Measurements from ENCODE around the gene WDR62.
A peak's percentile ranks its signal among the peaks of the same experiment; 100 is the strongest.

Gene WDR62

DNA sequence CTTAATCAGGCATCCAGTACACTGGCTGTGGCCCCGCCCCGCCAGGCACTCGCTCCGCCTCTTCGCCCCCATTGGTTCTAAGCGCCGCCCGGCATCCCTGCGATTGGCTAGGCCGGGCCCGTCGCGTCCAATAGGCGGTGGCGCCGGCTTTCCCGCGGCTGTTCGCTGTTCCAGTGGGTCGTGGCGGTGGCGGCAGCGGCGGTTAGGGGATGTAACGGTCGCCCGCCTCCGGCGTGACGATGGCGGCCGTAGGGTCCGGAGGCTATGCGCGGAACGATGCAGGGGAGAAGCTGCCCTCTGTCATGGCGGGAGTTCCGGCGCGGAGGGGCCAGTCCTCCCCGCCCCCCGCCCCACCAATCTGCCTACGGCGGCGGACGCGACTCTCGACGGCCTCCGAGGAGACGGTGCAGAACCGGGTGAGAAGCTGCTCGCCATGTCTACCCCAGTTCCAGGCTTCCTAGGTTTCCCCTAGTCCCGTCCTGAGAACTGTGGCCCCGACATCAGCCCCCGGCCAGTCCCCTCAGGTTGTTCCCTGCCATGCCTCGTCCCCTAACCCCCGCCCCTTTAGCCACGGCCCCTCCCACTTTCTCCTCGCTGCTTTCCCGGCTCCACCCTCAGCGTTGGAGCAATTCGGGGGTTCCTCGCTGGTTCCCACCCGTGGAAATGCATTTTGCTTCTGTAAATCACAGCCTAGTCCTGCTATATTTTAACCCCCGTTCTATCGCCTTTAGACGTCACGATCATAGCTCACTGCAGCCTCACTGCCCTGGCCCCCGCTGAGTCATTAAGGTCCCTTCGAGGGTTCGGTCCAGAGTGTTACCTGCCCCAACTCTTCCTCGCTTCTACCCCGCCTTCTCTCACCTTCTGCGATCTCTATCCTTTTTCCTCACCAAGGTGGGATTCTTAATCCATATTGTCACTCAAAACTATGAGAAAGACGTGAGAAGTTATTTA, at the start of gene WDR62:
WDR62 (plus strand) TSS at position 165 of the 954 bp plus-strand sequence; CDS start at position 240, 75 bp downstream.
- DNase-seq = peak; percentile 87

DNA sequence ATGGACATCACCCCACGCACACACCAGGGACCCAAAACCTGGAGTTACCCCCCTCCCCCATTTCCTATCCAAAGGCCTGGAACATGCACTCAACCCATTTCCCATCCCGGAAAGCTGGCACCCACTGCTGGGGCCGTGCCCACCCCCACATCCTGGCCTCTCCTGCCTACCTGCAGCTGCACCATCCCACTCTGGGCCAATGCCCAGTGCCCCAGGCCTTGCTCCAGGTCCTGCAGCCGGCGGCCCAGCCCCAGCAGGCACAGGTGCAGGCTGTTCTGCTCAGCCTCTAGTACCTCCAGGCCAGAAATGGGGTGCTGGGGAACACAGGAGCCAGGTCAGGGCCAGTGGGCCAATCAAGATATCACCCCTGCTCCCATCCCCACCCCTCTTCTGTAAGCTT, 47.7 kb upstream of the WDR62 start:
- DNase-seq = no peak

DNA sequence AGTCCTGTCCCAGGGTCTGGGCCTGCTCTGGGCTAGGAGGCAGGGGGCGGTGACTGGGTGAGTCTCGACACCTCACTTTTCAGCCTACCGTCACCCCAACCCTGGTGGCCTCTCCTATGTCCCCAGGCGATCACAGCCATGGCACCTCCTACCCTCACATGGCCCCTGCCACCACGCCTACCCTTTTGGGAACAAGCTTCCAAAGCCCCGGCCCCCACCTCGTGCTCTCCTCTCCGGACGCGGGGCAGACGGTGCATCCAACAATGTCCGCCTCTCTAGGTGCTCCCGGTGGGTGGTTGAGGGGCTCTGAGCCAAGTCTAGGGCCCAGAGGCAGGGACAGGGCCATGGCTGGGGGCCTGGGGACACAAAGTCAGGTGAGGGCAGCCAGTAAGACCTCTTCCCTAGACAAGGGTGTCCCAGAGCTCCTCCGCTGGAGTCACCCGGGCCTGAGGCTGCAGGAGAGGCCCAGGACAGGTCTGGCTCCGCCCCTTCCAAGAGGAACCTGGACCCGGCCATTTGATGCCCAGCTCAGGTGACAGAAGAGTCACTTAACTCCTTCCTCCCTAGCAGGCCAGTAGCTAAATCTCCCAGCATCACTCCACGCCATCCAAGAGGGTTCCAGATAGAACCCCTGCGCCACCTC, 46.2 kb upstream of the WDR62 start, which contains the start of gene SYNE4:
SYNE4 (minus strand) TSS at position 478 of the 643 bp plus-strand sequence; CDS start at position 346, 132 bp downstream.
- no peak for DNase-seq

DNA sequence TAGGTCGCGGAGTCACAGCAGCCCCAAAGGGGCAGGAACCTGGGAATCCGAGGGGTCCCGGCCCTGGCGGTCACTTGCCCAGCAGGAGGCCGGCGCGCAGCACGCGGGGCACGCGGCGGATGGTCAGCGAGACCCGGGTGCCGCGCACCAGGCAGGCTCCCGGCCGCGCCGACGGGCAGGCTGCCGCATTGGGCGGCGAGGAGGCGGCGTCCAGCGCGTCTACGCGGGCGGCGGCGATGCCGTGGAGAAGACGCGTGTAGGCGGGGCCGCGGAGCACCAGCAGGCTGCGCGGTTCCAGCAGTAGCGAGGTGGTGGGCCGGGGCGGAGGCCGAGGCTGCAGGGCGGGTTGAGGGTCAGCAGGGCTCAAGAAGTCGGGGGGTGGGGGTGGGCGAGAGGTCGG, 45.5 kb upstream of the WDR62 start:
- DNase-seq = peak; percentile 42

DNA sequence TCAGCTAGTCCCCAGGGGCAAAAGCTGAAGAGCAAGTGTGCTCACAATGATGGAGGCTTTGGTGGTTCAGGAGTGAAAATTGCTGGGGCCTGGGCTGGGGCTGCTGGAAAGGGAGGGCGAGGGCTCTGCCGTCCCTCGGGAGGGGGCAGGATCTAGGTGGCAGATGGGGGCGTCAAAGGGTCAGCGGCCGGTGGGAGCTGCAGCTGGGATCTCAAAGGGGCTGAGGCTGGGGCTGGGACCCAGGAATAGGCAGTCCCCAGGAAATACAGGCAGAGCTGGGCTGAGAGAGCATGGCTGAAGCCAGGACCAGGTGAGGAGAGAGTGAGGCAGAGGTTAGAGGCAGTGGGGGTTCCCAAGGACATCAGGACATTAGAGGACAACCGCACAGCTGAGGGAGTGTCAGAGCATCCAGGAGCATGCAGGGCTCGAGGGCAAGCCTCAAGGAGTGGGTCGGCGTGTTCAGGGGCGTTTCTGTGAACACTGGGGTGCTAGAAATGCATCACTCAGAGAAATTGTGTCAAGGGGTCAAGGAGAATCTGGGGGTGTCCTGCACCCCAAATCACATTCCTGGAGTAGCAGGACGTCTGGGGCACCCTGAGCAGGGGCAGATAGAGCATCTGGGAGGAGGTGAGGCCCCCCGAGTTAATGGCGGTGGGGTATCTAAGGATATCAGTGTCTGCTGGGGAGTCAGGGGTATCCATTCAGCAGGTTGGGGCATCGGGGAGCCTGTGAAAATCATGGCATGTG, 44.9 kb upstream of the WDR62 start:
- DNase-seq = no peak

DNA sequence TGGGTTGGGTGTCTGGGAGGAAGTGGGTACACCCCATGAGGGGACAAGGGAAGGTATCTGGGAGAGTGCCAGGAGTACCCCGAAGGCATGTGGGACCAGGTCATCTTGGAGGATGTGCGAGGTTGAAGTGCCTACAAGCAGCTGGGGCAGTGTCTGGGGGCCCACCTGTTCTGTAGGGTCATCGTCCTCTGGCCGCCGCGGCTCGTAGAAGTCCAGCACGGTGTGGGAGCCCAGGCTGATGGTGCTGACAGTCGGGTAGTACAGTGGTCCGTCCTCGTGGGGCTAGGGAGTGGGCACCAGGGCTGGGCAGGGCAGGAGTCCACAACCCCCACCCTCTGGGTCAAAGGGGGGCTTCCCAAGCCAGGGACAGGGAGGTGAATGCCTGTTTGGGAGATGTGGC, 44.3 kb upstream of the WDR62 start:
- DNase-seq = no peak

DNA sequence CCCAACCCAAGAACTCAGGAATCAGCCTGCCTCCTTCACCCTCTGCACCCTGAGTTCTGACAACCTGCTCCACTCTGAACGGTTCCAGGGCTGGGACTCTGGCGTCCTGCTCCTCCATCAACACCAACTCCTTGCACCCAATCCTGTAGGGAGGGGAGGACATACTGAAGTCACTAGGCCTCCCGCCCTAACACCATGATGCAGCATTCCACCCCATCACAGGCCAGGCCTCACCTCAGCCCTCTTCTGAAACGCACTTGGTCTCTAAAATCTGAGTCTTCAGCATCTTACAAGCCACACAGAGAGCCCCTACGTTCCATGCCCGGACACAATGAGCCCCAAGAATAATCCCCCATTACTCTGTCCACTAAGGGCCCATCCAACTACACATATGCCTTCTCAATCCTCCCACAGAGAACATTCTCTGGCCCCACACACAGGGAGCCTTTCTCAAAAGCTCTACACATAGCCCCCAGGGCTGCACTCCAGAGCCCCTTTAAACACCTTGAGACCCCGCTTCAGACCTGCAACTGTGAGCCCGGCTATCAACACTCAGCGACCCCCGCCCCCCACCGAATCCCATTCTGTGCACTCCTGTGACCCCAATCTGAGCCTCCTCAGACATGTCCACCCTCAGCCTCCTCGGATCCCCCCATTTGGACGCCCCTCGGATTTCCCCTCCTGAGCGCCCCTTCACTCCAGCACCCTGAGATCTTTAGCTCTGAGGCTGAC, 41.3 kb upstream of the WDR62 start:
- DNase-seq = no peak

DNA sequence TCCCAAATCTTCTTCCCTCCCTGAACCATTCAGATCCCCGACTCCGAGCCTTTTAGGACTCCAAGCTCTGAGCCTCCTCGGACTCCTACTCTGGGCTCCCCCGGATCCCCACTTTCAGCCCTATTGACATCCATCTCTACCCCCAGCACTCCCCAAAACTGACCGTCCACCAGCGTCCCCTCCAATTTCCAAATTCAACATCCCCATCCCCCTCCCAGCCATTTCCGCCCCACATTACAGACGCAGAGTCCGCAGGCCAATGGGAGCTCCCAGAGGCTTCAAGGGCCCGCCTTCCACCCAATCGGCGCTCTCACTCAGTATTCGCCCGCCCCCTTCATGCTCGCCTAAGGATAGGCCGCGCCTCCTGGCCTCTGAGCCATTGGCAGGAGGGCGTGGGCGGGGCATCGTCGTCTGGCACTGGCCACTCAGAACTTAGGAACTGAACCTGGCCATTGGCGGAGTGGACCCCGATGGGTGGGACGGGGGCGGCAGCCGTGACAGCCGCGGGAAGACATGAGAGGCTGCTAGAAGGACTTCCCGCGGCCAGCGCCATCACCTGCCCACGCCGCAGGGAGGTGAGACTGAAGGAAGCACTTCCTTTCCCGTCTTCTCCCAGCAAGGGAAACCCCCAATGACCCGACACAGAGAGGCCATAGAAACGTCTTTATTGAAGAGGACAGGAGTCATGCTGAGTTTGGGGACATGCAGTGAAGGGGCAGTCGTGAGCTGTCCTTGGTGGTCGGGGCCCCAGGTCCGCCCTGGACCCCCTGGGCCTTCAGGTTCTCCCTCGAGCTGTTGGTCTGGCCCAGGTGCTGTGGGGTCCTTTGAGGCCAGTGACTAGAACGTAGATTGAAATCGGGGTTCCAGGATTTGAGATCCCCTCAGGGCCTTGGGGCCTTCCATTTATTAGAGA, 40.4 kb upstream of the WDR62 start, which contains the start of gene ALKBH6:
ALKBH6 (minus strand) TSS at position 202 of the 913 bp plus-strand sequence. CDS start 816 bp downstream, outside the sequence.
- DNase-seq = peak; percentile 98

DNA sequence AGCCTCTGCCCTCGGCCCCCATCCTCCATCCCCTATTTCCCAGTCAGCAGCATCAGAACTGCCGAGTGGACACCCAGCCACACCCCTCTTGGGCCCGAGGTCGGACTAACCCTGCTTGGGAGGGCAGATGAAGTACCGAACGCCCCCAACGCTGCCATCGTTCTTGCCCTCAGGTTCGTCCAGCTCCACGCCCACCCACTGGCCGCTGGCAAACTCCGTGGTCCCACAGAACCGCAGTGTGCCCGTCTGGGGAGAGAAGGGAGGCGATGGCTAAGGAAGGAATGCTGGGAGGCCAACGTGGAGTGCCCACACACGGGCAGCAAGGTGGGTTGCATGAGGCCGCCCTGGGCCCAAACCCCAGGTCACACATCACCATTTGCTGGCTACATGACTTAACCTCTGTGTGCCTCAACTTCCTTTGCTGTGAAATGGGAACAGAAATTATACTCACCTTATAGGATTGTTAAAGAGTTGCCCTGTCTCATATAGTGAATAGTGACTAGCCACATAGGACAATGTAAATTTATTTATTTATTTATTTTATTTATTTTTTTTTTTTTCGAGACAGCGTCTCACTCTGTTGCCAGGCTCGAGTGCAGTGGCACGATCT, 35.5 kb upstream of the WDR62 start:
- no peak for DNase-seq

DNA sequence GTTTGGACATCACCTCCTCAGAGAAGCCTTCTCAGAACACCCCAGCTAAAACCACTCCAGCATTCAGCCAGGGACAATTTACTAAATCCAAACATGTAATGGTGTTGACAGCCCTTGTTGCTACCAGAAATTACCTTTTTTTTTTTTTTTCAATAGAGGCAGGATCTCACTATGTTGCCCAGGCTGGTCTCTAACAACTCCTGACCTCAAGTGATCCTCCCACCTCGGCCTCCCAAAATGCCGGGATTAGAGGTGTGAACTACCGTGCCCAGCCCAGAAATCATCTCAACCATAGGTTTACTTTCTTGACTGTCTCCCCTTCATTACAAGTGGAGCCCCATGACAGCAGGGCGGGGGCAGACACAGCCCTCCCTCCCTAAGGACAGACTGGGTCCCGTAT, 31.3 kb upstream of the WDR62 start:
- DNase-seq = no peak

DNA sequence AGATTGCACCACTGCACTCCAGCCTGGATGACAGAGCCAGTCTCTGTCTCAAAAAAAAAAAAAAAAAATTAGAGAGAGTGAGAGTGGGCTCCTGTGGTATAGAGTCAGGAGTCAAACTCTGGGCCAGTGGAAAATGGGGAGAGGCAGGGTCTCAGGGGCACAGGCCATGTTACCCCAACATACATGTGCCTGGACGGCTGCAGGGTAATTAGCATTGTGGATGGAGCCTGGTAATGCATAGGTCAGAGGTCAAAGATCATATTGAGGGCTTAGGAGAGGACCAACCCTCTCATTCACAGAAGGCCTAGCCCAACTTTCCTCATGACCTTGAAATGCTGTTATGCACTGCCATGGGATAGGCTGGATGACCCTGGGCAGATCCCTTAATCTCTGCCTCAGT, 29.2 kb upstream of the WDR62 start:
- no peak for DNase-seq

DNA sequence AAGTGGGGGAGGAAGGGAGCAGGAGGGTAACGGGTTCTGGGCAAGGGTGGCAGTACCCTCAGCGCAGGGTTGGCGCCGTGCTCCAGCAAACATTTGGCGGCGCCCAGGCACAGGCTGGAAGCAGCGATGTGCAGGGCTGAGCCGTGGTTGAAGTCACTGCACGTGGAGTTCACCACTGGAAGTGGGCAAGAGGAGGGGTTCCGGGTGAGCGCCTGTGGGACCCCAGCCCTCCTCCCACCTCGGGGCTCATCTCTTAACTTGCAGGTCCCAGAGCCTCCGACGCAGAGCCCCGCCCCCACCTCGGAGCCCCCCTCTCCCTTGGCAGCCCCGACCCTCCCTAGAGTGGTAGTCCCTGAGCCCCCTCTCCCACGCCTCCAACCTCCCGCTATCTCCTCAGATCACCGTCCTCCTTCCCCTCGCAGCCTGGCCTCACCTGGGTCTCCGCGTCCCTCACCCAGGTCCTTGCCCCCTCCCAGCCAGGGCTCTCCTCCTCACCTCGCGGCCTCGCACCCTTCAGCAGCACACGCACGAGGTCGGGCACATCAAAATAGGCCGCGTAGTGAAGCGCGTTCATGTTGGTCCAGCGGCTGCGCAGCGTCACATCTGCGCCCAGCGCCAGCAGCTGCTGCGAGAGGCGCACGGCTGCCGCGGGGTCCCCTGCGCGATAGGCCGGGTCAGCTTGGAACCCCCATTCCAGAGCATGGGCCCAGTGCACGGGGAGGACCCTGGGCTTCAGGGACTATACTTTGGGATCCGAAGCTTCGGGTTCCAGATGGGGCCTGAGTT, 28.4 kb upstream of the WDR62 start:
- DNase-seq = no peak

DNA sequence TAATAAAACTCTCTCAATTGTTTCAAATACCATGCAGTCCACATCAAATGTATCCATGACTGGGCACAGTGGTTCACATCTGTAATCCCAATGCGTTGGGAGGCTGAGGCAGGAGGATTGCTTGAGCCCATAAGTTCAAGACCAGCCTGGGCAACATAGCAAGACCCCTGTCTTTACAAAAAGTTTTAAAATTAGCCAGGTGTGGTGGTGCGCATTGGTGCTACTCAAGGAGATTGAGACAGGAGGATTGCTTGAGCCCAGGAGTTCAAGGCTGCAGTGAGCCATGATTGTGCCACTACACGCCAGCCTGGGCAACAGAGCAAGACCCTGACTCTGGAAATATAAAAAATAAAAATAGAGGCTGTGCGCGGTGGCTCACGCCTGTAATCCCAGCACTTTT, 27.0 kb upstream of the WDR62 start:
- DNase-seq = no peak

DNA sequence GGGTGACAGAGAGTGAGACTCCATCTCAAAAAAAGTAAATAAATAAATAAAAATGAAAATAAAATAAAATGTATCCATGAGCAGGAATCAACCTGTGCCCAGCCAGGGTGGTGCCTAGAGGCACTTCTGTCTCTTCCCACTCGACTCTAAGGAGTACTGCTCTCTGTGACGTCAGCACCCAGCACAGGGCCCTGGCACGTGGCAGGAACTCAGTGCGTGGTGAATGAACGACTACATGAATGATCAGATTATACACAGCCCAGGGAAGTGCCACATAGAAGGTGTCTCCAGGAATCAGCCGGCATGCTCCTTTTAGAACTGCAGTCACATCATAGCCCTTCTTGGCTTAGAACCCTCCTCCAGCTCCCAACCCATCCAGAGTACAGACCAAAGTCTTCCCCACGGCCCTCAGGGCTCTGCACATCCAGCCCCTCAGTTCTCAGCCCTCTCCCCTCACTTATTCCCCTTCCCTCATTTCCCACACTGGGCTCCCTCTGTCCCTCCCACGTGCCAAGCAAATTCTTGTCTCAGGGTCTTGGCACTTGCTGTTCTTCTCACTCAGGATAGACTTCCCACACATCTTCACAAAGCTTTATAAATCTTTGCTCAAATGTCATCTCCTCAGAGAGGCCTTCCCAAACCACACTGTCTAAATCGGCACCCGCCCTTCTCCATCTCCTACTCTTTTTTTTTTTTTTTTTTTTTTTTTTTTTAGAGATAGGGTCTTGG, 26.2 kb upstream of the WDR62 start:
- no peak for DNase-seq

DNA sequence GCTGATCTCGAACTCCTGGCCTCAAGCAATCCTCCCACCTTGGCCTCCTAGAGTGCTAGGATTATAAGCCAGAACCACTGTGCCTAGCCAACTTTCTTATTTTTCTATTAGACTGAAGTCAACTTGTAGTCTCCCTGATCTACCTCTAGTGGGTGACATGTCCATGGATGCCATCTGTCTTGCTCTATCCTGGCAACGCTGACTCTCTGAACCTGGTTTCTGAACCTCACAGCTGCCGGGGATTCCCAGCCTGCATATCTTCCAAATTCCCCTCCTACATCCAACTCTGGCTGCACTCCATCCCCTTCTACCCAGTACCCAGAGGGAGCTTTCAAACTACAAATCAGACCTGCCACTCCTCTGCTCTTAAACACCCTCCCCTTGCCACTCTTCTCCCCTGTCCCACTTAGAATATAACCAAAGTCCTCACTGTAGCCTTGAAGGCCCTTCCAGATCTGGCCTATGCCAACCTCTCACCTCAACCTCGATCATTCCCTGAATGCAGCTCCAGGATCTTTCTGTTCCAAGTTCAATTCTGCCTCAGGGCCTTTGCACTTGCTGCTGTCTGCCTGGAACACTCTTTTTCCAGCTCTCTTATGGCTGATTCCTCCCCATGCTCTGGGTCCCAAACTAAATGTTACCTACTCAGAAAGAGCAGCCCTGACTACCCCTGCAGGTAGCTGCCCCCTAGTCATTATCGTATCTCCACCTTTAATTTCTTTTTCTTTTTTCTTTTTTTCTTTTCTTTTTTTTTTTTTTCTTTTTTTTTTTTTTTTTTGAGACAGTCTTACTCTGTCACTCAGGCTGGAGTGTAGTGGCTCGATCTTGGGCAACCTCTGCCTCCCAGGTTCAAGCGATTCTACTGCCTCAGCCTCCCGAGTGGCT, 24.2 kb upstream of the WDR62 start:
- DNase-seq = peak; percentile 74

DNA sequence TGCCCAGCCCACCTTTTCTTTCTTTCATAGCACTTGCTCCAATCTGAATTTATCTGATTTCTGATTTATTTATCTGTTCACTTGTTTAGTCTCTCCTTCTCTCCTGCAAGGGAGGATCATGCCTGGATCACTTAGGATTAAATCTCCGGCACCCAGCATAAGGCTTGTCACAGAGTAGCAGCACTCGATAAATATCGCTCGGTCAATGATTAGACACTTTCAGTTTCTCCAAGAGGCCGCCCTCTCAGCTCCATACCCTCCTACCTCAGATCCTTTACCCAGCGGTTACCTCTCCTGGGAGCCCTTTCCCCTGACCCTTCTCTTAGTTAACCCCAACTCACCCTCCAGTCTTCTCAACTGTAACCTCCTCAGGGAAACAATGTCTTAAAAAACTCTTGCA, 23.4 kb upstream of the WDR62 start:
- DNase-seq = no peak

DNA sequence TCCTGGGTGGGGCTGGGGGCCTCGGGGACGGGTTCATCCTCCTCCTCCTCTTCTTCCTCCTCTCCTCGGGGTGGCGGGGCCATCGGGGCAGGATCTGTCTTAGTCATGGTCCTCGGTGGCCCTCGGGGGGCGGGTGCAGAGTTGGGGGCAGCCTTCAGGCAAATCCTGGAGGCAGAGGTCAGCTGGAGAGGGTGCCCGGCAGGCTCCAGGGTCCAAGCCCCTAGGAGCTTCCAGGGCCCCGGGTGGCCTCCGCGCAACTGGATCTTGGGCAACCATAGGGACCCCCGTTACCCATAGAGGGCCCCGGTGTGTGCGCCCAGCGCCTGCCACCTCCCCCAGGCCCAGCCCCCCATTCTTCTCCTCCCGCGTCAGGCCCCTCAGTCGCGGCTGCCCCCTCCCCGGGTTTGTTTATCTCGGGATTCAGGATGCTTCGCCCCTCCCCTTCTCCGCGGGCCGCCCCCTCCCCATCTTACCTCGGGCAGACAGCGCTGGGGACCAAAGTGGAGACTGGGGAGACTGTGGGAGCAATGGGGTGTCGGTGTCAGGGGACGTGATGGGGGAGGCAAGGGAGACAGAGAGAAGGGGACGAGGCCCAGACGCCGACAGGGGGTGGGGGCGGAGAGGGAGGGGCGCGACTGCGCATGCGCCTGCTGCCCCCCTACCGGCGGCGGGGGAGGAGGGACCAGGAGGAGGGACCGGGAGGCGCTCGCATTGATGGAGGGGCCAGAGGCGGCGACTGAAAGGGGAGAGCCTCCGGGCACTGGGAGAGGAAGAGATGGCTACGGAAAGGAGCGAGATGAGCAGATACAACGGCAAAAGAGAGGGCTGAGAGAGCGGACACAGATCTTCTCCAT, 22.2 kb upstream of the WDR62 start, which contains the start of gene CLIP3:
CLIP3 (minus strand) TSS at position 623 of the 854 bp plus-strand sequence; CDS start at position 107, 516 bp downstream.
- DNase-seq = peak; percentile 46

Data from NCI-H226 (cell line).